SU-DHL-6 (cell line): ENCODE measurements around the gene NTMT1.

Experiments
- H2AFZ ChIP-seq: fragments of 200-600 bp; sonication (generic); 2 replicates; pipeline ENCODE4 v1.6.1; 2014; ENCODE audit warnings: low read depth, mild to moderate bottlenecking, moderate library complexity, mixed read lengths, antibody characterized with exemption, low read length; ENCODE audit not compliant: severe bottlenecking
- H3F3A ChIP-seq: fragments of 200-600 bp; shearing (Covaris generic); 2 replicates; pipeline ENCODE4 v1.6.0; 2016; ENCODE audit warnings: antibody characterized with exemption, mild to moderate bottlenecking; ENCODE audit not compliant: insufficient read depth
- H3K27ac ChIP-seq: fragments of 200-600 bp; sonication (generic); 2 replicates; pipeline ENCODE4 v1.5.1; 2016; ENCODE audit warnings: low read depth, mild to moderate bottlenecking, low read length, moderate library complexity, mixed read lengths
- H3K27me3 ChIP-seq: fragments of 200-600 bp; sonication (generic), shearing (Covaris generic); 2 replicates; pipeline ENCODE4 v1.6.0; 2014; ENCODE audit warnings: mild to moderate bottlenecking, low read length
- H3K36me3 ChIP-seq: fragments of 200-600 bp; sonication (generic); 2 replicates; pipeline ENCODE4 v1.6.1; 2014; ENCODE audit warnings: mild to moderate bottlenecking, low read length, mixed read lengths
- H3K4me2 ChIP-seq: fragments of 300-600, 200-600 bp; shearing (Covaris generic), sonication (generic); 2 replicates; pipeline ENCODE4 v1.6.0; 2014; ENCODE audit warnings: low read length, low read depth, mild to moderate bottlenecking; ENCODE audit not compliant: poor library complexity, severe bottlenecking
- H3K4me3 ChIP-seq: fragments of 200-600 bp; sonication (generic); 2 replicates; pipeline ENCODE4 v1.5.1; 2014; ENCODE audit warnings: antibody characterized with exemption, low read length, mild to moderate bottlenecking, mixed read lengths; ENCODE audit not compliant: insufficient read depth, poor library complexity, severe bottlenecking
- H3K79me2 ChIP-seq: fragments of 200-600 bp; sonication (generic); 2 replicates; pipeline ENCODE4 v1.6.1; 2014; ENCODE audit warnings: mild to moderate bottlenecking, low read length, moderate library complexity; ENCODE audit not compliant: insufficient read depth
- H3K9ac ChIP-seq: fragments of 200-600 bp; sonication (generic); 2 replicates; pipeline ENCODE4 v1.7.0; 2014; ENCODE audit warnings: mild to moderate bottlenecking, low read length
- H3K9me2 ChIP-seq: fragments of 200-600 bp; sonication (generic); replicated peaks from 2 replicates; pipeline ENCODE4 v1.6.1; 2014; ENCODE audit warnings: low read length; ENCODE audit not compliant: insufficient read depth
- H3K9me3 ChIP-seq: fragments of 200-600 bp; sonication (generic); 2 replicates; pipeline ENCODE4 v1.6.1; 2014; ENCODE audit warnings: low read length, mixed read lengths; ENCODE audit not compliant: insufficient read depth
- H4K20me1 ChIP-seq: fragments of 200-600 bp; sonication (generic); 2 replicates; pipeline ENCODE4 v1.6.1; 2014; ENCODE audit warnings: low read depth, mild to moderate bottlenecking, antibody characterized with exemption, low read length, moderate library complexity, mixed read lengths
- EZH2phosphoT487 ChIP-seq: fragments of 200-600 bp; sonication (generic), shearing (Covaris generic); conservative IDR thresholded peaks from 2 replicates; pipeline ENCODE4 v1.6.1; 2018; ENCODE audit warnings: mild to moderate bottlenecking, antibody characterized with exemption, low read length, moderate library complexity, mixed read lengths
- TF ChIP-seq, protein P1 (sequence below): fragments of 200-600 bp; sonication (generic); IDR thresholded peaks from one replicate; pipeline ENCODE4 v1.5.1; 2017; ENCODE audit warnings: antibody characterized with exemption, mild to moderate bottlenecking, low read length, moderate library complexity; ENCODE audit not compliant: insufficient read depth, poor library complexity, severe bottlenecking

Gene NTMT1, protein sequence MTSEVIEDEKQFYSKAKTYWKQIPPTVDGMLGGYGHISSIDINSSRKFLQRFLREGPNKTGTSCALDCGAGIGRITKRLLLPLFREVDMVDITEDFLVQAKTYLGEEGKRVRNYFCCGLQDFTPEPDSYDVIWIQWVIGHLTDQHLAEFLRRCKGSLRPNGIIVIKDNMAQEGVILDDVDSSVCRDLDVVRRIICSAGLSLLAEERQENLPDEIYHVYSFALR

DNA sequence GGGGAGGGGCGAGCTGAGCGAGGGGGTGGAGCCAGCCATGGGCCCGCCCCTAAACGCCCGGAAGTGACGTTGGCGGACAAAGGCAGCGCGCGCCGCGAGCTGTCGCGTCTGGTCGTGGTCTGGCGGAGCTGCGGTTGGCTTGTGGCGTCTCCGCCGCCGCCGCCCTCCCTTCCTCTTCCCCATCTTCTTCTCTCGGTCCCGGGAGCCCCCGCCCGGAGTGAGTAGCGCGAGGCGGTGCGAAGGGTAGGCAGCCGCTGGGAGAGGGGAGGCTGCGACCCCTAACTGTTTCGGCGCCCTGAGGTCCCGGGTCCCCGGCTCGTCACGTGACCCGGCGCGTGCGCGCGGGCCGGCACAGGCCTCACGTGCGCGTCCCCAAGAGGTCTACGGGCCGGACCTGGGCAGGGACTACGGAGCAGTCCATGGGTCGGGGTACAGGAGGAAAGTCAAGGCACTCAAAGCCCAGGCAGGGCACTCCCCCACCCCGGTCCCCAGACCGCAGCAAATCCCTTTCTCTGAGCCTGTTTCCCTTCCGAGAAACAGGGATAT is at the start of gene NTMT1:
Gene NTMT1 (plus strand): TSS at position 85 of the 546 bp plus-strand sequence. CDS start 6,541 bp downstream, outside the sequence.
- Histone ChIP-seq H4K20me1 (peaks cover 11% of the 10 kb centered on the region; the same call in 1 of the 2 replicates), H2AFZ (peak within 1 kb of the TSS; percentile 75), H3K4me2 (peak within 1 kb of the TSS; percentile 88), H3K9me2 (no peaks in the 10 kb centered on the region), H3K27ac (peak within 1 kb of the TSS; percentile 67), H3K9ac (peak within 1 kb of the TSS; percentile 87), H3K4me3 (peak within 1 kb of the TSS; percentile 91), H3K36me3 (no peaks in the 10 kb centered on the region), H3K79me2 (peaks cover 51% of the 10 kb centered on the region), H3K27me3 (no peaks in the 10 kb centered on the region), H3F3A (peaks cover 5% of the 10 kb centered on the region; the same call in 1 of the 2 replicates), H3K9me3 (no peaks in the 10 kb centered on the region)
- no peak for TF ChIP-seq EZH2phosphoT487
- TF ChIP-seq, protein P1, sequence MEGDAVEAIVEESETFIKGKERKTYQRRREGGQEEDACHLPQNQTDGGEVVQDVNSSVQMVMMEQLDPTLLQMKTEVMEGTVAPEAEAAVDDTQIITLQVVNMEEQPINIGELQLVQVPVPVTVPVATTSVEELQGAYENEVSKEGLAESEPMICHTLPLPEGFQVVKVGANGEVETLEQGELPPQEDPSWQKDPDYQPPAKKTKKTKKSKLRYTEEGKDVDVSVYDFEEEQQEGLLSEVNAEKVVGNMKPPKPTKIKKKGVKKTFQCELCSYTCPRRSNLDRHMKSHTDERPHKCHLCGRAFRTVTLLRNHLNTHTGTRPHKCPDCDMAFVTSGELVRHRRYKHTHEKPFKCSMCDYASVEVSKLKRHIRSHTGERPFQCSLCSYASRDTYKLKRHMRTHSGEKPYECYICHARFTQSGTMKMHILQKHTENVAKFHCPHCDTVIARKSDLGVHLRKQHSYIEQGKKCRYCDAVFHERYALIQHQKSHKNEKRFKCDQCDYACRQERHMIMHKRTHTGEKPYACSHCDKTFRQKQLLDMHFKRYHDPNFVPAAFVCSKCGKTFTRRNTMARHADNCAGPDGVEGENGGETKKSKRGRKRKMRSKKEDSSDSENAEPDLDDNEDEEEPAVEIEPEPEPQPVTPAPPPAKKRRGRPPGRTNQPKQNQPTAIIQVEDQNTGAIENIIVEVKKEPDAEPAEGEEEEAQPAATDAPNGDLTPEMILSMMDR = no peak

DNA sequence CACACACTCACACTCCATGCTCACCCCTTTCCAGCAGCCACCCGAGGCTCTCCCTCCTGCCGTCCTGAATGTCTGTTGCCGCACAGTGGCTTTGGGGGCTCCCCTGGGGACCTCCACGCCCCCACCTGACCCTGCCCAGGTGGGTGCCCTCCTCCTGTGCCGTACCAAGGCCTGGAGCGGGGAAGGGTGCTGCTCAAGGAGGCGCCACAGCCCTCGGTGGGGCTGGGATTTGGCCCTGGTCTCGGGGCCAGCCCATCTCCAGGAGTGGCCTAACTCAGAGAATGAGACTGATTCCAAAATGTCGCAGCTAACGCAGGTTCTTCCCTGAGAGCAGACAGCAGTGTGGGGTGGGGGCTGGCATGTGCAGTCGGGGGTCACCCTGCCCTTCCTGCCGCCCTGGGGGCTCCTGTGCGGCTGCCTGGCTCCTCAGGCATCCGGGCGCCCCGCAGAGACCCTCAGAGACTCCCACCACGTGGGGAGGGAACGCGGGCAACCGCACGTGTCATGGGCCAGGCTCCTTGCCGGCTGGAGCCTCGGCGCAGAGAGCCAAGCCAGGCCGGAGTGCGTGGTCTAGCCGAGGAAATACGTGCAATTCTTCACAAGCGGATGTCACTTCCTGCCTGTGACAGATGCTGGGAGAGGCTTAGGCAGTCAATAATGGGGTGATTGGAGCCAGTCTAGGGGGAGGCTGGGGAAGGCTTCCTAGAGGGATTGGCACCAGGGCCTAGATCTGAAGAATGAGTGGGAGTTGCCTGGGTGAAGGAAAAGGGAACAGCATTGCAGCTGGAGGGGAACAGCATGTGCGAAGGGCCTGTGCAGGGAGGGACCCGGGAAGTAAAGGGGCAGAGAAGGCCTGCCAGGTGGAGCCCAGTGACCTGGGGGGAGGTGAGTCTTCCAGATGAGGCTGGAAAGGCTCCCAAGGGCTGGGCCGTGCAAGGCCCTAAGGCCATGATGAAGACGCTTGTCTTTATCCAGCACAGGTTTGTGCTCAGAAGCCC is 49.1 kb upstream of the NTMT1 start:
- Histone ChIP-seq H3K27ac (no peak overlapping the region), H3K79me2 (no peaks in the 10 kb centered on the region), H3K9ac (no peak overlapping the region), H3K36me3 (no peaks in the 10 kb centered on the region), H3K4me2 (no peak overlapping the region), H3F3A (no peaks in the 10 kb centered on the region), H3K9me2 (no peaks in the 10 kb centered on the region), H3K27me3 (no peaks in the 10 kb centered on the region), H3K9me3 (peaks cover 4% of the 10 kb centered on the region; the same call in 1 of the 2 replicates), H4K20me1 (no peaks in the 10 kb centered on the region), H2AFZ (no peak overlapping the region), H3K4me3 (no peak overlapping the region)
- TF ChIP-seq, protein P1 = no peak
- TF ChIP-seq EZH2phosphoT487 = no peak

DNA sequence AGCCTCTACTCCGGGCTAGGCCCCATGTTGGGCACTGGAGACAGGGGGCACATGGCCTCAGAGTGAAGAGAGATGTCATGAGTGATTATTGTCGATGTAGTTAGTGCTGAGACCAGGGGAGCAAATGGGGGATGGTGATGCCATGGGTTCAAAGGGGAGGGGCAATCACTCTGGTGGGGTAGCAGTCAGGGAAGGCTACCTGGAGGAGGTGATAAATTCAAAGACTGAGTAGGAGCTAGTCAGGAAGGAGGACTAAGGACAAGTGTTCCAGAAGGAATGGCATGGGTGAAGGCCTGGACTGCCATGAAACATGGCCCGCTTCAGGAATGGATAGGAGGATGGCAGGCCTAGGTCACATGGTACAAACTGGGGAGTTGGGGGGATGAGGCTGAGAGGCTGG is 46.7 kb upstream of the NTMT1 start:
- Histone ChIP-seq H3K9me2 (no peaks in the 10 kb centered on the region), H3K9me3 (no peaks in the 10 kb centered on the region), H3K9ac (no peak overlapping the region), H3K79me2 (no peaks in the 10 kb centered on the region), H3K4me2 (no peak overlapping the region), H3F3A (no peaks in the 10 kb centered on the region), H3K27me3 (no peaks in the 10 kb centered on the region), H4K20me1 (no peaks in the 10 kb centered on the region), H3K27ac (no peak overlapping the region), H3K36me3 (no peaks in the 10 kb centered on the region), H3K4me3 (no peak overlapping the region), H2AFZ (no peak overlapping the region)
- TF ChIP-seq, protein P1 = no peak
- TF ChIP-seq EZH2phosphoT487 = no peak
